Stimulated activated CD8-positive, alpha-beta memory T cell treated with anti-CD3 and anti-CD28 coated beads, Interleukin-7, amount 100 ng/mL, for 1 hour (primary cell): ENCODE data around the gene GJA1.

Experiments used
- DNase-seq, 2 donors: peaks; one replicate each; pipeline ENCODE4 v3.0.0-alpha.2; 2020; ENCODE audit warnings: low read depth in 2 of 2

The GJA1 gene

DNA sequence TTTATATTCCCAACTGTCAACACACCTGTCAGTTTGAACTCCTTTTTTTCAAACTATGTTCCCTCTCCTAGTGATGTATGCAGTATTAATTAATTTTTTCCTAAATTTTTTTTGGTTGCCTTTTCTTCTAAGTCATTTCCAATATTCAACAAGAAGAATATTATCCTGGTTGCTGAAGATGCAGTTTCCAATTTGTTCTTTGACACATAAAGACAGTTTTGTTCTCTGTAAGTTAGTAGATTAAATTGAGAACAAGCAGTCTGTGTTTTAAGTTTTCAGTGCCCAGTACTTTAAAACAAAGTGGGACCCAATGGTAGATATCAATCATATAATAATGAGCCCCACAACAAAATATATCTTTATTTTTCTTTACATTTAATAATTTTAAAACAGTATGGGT, 47.3 kb downstream of the GJA1 start:
- no peak for DNase-seq

- no peak for DNase-seq
Measured at GRCh38 chr6:121485359-121485811, 49.9 kb downstream of the GJA1 start.

GRCh38 chr6:121491576-121491975, 56.1 kb downstream of the GJA1 start:
- DNase-seq, result no peak

DNA sequence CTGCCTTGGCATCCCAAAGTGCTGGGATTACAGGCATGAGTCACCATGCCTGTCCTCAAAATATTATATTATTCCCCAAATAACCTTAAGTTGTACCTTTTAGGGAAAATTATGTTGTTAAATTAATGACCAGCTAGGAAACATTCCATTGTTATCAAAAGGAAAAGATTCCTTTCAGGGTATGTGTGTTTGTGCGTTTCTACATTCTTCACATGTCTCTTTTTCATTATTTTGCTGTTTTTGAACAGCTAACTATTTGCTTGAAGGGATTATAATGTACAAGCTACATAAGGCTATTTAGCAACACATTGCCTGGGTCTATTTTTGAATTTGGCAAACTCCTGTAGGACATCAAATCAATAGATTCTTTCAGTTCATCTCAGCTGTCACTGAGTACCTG, 57.1 kb downstream of the GJA1 start:
- no peak for DNase-seq

GRCh38 chr6:121497970-121498375, 62.5 kb downstream of the GJA1 start:
- no peak for DNase-seq

DNA sequence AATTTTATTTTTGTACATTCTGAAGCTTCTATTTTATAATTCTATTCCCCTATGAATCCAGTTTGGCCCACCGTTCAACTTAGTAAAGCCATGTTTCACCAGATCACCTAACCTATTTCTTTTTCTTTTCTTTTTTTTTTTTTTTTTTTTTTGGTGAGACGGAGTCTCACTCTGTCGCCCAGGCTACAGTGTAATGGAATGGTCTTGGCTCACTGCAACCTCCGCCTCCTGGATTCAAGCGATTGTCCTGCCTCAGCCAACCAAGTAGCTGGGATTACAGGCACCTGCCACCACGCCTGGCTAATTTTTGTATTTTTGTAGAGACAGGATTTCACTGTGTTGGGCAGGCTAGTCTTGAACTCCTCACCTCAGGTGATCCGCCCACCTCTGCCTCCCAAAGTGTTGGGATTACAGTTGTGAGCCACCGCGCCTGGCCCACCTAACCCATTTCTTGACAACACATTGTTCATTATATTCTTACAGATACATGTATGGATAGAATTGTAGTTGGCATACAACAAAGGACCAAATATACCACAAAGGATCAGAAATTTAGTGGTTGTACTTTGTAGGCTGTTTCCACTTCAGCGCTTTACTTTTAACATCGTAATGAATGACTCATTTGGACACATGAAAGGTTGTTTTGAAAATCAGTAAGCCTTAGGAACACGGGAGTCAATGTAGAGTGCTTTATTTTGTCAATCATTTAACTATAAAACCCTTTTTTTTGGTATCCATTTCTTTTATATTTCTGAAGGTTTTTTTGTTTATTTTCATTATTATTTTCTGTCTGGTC, 63.2 kb downstream of the GJA1 start:
- DNase-seq, result no peak
